Hematopoietic multipotent progenitor cell treated with erythropoietin and hydrocortisone succinate and interleukin-3 and kit ligand, for 8 days (in vitro differentiated cells): ENCODE data around the gene NEU4.

Experiments
- DNase-seq: peaks from one replicate; pipeline ENCODE4 v3.0.0-alpha.2; 2015

Gene NEU4

DNA sequence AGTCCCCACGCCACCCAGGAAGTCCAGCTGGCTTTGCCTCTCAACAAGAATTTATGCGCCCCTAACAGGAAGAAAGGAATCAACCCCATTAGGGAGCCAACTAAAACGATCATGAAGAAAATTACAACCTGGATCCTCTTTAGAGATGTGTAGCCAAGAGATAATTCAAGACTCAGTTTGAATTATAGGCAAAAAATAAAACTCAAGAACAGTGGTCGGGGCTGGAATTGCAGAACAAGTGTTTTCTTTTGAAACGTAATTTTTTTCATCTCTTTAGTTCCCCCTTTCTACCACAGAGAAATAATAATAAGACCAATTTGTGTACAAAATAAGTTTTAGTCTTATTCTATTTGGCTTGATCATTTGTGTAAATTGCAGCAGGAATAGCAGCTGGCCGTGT, 27.3 kb downstream of the NEU4 start:
- no peak for DNase-seq

GRCh38 chr2:241837197-241837965, 28.4 kb downstream of the NEU4 start:
- no peak for DNase-seq

- no peak for DNase-seq
Measured at GRCh38 chr2:241841181-241842066, 32.4 kb downstream of the NEU4 start.

DNA sequence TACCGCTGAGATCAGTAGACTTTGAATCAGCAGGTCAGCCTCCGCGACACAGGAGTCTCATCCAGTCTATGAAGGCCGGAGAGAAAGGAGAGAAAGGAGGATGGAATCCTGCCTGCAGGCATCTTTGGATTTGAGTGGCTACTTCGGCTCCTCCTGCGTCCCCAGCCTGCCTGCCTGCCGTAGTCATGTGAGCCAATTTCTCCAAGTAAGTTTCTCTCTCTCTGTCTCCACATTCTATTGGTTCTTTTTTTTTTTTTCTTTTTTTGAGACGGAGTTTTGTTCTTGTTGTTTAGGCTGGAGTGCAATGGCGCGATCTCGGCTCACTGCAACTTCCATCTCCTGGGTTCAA, 33.0 kb downstream of the NEU4 start:
- no peak for DNase-seq

- DNase-seq = peak; percentile 7
Measured at GRCh38 chr2:241842620-241843211, 33.7 kb downstream of the NEU4 start.

GRCh38 chr2:241843321-241844065, 34.5 kb downstream of the NEU4 start:
- no peak for DNase-seq

DNA sequence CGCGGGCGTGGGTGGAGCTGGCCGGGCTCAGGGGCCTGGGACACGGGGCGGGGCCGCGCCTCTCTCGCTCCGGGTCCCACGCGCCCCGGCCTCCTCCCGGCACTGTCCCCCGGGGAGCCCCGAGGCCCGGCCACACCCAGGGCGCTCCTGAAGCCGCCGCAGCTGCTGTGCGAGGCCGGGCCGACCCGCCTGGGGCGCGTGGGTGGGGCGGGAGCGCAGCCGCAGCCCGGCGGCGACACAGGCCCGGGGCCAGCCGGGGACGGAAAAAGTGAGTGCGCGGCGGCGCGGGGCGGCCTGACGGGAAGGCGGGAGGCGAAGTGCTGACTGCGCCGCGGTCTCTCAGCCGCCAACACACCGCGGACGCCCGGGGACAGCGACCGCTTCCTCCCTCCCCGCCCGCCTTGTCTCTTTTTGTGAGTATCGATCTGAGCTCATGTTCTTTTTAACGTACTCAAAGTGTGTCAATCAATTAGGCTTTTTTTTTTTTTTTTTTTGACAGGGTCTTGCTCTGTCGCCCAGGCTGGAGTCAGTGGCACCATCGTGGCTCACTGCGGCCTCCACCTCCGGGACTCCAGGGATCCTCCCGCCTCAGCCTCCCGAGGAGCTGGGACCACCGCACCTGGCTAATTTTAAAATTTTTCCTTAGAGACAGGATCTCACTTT, 35.2 kb downstream of the NEU4 start:
- peak; percentile 66 for DNase-seq

GRCh38 chr2:241844831-241845578, 36.0 kb downstream of the NEU4 start:
- no peak for DNase-seq

GRCh38 chr2:241846406-241846805, 37.4 kb downstream of the NEU4 start:
- no peak for DNase-seq

DNA sequence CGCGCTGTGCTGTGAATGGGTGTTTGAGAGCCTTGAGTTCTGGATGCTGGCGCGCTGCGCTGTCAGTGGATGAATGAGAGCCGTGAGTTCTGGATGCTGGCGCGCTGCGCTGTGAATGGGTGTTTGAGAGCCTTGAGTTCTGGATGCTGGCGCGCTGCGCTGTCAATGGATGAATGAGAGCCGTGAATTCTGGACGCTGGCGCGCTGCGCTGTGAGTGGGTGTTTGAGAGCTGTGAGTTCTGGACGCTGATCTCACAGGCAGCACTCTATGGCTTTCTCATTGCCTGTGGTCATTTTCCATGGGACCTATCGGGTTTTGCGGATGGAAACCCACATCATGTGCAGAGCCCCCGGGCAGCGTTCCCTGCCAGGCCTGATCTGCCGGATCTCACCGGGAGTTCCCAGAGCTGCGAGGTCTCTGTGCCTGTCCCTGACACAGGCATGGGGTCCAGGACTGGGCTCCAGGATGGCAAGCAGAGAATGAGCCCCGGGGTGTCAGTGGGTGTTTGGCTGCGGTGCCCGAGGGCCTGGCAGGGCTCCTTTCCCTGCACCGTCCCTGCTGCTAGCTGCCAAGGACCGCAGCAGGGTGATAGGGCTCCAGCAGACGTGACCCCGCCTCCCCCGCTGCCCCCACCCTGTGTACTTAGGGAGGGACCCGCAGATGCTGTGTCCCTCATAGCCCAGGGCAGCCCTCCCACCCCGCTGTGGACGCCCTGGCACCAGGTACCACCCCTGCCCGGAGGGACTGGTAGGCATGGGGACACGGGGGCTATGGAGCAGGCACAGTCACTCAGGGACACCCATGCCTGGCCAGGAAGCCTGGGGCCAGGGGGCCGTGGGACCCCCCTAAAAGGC, 40.0 kb downstream of the NEU4 start:
- DNase-seq = no peak

DNA sequence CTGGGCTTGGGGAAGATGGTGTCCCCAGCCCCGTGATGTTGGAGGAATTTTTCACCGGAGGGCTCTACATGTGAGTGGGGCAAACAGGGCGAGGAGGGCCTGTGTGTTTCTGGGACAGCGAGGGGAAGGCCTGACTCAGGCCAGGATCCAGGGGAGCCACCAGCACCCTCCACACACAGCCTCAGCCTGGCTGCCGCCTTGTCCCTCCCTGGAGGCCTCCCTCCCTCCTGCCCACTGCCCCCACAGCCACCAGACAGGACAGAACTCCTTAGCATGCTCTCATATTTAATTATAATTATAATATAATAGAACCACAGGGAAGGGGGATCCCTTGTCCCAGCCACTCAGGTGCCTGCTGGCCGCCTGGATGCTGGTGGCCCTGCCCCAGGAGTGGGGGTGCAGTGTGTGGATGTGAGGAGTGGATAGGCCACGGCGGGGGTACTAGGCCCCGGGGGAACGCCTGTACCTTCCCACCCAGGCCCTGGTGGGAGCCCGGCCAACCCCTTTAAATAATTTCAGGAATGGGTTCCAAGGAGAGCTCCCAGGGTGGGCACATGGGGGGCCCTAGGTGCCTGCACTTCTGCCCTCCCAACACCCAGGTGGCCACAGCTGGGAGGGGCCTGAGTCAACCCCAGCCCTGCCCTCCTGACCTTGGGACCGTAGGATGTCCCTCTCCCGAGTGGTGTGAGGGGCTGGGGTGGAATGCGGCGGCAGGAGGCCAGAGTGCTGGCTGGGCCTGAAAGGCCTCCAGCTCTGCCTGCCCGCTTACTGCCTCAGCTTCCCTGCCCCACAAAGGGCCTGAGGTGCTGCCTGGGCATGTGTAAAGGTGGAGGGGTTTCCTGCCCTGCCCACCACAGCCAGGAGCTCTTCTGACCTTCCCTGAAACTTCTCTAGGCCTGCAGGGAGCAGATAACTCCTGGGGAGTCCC, 40.9 kb downstream of the NEU4 start:
- DNase-seq = no peak

DNA sequence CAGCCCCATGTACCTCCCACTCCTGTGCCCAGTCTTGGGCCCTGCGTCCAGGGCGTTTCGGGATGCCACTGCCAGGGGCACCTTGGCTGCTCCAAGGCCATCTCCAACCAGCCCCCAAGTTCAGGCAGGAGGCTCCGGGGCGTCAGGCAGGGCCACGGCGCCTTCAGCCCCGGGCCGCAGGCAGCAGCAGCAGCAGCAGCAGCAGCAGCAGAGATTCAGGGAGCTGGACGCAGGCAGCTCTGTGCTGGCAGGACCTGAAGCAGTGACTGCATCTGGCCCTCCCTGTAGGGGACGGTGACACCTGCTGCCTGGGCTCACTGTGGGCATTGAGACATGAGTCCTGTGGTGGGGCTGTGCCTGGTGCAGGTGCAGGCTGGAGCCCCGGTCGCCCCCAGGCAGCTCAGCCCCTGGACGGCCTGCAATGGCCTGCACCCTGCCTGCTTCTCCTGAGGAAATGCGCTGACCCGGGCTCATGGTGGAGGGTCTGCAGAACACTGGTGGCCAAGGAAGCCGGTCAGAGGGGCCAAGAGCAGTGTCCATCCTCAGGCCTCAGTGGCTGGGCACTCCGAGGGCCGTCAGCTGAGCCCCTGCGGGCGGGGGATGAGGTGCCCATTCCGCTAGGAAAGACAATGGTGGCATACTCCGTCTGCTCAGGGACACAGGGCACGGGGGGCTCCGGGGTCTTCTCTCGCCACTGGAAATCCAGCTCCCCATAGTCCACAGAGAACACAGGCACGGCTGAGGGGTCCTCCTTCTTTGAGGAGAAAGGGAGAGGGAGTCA, 41.7 kb downstream of the NEU4 start:
- no peak for DNase-seq

DNA sequence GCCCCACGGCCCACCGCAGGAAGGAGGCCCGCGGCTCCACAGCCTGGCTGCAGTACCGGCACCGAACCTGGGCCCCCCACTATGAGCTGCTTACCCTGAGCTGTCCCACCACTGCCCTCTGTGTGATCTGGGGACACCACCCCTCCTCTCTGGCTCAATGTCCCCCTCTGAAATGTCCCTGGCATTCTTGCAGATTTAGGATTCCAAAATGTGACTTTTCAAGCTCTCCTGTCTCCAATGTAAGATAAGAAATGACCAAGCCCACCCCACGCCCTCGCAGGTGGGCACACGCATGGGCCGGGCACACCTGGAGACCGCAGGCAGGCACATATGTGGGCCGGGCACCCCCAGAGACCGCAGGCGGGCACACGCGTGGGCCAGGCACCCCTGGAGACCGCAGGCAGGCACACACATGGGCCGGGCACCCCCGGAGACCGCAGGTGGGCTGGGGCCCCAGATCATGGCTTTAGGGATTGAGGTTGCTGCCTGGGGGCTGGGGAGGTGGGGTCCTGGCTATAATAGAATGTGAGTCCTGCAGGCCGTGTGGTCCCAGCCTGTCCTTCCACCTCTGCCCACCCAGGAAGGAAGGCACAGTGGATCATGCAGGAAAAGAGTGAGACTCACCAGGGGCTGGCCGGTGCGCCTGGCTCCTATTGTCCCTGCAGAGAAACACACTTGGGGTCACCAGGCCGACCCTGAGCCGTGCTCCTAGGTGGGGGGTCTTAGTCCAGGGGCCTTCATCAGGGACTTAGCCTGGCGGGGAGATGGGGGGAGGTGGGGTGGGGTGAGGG, 42.5 kb downstream of the NEU4 start:
- no peak for DNase-seq

DNA sequence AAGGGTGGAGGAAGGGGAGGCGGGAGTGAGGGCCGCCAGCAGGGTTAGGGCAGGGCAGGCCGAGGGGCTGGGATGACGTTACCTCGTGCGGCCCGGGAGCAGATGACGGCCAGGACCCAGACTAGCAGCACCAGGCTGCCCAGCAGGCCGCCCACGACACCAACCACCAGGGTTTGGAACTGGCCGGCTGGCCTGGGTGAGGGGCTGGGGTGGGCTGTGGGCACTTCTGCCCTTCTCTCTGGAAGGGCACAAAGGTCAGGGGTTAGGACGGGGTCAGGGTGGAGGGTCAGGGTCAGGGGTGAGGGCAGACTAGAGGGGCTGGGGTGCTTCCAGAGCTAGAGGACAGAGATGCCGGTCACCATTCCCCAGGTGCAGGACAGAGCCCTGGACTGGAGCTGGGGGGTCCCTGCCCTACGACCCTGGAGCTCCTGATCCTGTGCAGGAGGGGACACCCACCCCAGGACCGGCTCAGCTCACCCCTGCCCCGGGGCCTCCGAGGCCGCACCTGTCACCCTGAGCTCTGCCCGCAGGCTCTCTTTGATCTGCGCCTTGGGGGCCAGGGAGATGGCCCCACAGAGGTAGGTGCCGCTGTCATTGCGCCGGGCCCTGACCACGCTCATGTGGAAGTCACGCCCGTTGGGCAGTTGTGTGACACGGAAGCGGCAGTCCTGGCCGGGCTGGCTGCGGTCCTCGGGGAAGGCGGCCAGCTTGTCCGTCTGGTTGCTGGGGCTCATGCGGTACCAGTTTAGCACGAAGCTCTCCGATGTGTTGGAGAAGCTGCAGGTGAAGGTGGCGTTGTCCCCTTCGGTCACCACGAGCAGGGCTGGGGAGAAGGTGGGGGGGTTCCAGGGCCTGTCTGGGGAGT, 43.4 kb downstream of the NEU4 start:
- no peak for DNase-seq

DNA sequence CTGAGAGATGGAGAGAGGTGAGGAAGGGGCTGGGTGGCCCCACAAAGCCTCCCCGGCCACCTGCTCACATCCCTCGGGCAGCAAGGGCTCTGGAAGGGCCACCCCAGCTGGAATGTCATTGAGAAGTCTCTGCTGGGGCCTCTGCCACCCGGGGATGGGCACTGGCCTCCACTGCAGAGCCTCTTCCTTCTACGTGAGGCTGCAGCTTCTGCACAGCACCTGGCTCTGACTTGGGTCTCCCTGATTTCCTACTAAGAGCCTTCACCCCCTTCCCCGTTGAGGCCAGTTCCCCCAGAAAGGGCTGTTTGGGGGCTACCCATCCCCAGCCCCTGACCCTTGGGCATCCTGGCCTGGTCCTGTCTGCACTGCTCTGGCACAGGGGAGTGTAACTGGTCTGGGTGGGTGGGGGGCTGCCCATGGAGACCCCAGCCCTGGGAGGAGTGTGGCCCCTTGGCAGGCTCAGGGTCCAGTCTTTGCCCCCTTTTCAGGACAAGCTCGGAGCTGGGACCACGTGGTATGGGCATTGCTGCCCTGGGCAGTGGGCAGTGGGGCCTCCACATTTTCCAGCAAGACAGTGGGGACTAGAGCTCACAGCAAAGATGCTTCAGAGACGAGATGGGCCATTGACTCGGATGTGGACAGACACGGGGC, 44.1 kb downstream of the NEU4 start:
- DNase-seq = no peak

GRCh38 chr2:241853651-241854341, 44.8 kb downstream of the NEU4 start:
- DNase-seq = no peak
